ENCODE results near the gene PRRT4. TPM values are rescaled to one million over a fixed set of nuclear protein-coding genes. Genes with fewer than 3 reads are reported as not detected.

Gene PRRT4
- total and polyA plus RNA-seq, 2 experiments from 2014 or later, result 0.55 to 0.56 TPM

GRCh38 chr7:128370491-128370890 lies 9.0 kb upstream of the PRRT4 start:
- Histone ChIP-seq H3K79me2 (replicated peaks; ENCODE audit: insufficient read depth) (no peaks in the 10 kb centered on the region), H3K4me1 (ENCODE audit: insufficient read depth) (no peaks in the 10 kb centered on the region), H3K36me3 (ENCODE audit: insufficient read depth) (no peaks in the 10 kb centered on the region), H2AFZ (no peak overlapping the region), H3K4me2 (no peak overlapping the region), H3K4me3 (no peak overlapping the region), H3F3A (replicated peaks; ENCODE audit: low read depth) (no peaks in the 10 kb centered on the region), H3K27ac (ENCODE audit: low read depth) (no peak overlapping the region), H4K20me1 (replicated peaks; ENCODE audit: insufficient read depth) (no peaks in the 10 kb centered on the region), H3K27me3 (ENCODE audit: insufficient read depth) (peaks cover 31% of the 10 kb centered on the region), H3K9me2 (ENCODE audit: insufficient read depth) (no peaks in the 10 kb centered on the region)
- Mint-ChIP-seq H3K36me3 (ENCODE audit: low read depth) (no peaks in the 10 kb centered on the region; the same call in 2 of the 3 replicates), H3K4me1 (no peaks in the 10 kb centered on the region), H3K9me3 (no peaks in the 10 kb centered on the region), H3K4me3 (no peak overlapping the region), H3K27me3 (ENCODE audit: insufficient read depth, low read depth, poor library complexity) (peaks cover 7% of the 10 kb centered on the region), H3K27ac (no peak overlapping the region)
- TF ChIP-seq, protein P1, sequence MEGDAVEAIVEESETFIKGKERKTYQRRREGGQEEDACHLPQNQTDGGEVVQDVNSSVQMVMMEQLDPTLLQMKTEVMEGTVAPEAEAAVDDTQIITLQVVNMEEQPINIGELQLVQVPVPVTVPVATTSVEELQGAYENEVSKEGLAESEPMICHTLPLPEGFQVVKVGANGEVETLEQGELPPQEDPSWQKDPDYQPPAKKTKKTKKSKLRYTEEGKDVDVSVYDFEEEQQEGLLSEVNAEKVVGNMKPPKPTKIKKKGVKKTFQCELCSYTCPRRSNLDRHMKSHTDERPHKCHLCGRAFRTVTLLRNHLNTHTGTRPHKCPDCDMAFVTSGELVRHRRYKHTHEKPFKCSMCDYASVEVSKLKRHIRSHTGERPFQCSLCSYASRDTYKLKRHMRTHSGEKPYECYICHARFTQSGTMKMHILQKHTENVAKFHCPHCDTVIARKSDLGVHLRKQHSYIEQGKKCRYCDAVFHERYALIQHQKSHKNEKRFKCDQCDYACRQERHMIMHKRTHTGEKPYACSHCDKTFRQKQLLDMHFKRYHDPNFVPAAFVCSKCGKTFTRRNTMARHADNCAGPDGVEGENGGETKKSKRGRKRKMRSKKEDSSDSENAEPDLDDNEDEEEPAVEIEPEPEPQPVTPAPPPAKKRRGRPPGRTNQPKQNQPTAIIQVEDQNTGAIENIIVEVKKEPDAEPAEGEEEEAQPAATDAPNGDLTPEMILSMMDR (conservative IDR thresholded peaks at IDR 0.05; ENCODE audit: low read depth in 2 of 2), result no peak
- TF ChIP-seq ZNF331 (CRISPR knock-in tag; IDR thresholded peaks at IDR 0.05; ENCODE audit: low read depth) (no peak), ZNF114 (CRISPR knock-in tag; IDR thresholded peaks at IDR 0.05) (no peak), JUNB (IDR thresholded peaks at IDR 0.05; ENCODE audit: unreplicated experiment) (no peak), CREB1 (CRISPR knock-in tag; IDR thresholded peaks at IDR 0.05; ENCODE audit: low read depth) (no peak), EZH2 (IDR thresholded peaks at IDR 0.05; ENCODE audit: low read depth, unreplicated experiment) (no peak), EZH2phosphoT487 (IDR thresholded peaks at IDR 0.05; ENCODE audit: unreplicated experiment) (no peak), REST (IDR thresholded peaks at IDR 0.05; ENCODE audit: unreplicated experiment) (no peak), NANOG (IDR thresholded peaks at IDR 0.05; ENCODE audit: borderline replicate concordance) (no peak), STAT1 (IDR thresholded peaks at IDR 0.05; ENCODE audit: unreplicated experiment) (no peak), POLR2AphosphoS5 (IDR thresholded peaks at IDR 0.05; ENCODE audit: low read depth) (no peak)
- TF ChIP-seq, protein P2, sequence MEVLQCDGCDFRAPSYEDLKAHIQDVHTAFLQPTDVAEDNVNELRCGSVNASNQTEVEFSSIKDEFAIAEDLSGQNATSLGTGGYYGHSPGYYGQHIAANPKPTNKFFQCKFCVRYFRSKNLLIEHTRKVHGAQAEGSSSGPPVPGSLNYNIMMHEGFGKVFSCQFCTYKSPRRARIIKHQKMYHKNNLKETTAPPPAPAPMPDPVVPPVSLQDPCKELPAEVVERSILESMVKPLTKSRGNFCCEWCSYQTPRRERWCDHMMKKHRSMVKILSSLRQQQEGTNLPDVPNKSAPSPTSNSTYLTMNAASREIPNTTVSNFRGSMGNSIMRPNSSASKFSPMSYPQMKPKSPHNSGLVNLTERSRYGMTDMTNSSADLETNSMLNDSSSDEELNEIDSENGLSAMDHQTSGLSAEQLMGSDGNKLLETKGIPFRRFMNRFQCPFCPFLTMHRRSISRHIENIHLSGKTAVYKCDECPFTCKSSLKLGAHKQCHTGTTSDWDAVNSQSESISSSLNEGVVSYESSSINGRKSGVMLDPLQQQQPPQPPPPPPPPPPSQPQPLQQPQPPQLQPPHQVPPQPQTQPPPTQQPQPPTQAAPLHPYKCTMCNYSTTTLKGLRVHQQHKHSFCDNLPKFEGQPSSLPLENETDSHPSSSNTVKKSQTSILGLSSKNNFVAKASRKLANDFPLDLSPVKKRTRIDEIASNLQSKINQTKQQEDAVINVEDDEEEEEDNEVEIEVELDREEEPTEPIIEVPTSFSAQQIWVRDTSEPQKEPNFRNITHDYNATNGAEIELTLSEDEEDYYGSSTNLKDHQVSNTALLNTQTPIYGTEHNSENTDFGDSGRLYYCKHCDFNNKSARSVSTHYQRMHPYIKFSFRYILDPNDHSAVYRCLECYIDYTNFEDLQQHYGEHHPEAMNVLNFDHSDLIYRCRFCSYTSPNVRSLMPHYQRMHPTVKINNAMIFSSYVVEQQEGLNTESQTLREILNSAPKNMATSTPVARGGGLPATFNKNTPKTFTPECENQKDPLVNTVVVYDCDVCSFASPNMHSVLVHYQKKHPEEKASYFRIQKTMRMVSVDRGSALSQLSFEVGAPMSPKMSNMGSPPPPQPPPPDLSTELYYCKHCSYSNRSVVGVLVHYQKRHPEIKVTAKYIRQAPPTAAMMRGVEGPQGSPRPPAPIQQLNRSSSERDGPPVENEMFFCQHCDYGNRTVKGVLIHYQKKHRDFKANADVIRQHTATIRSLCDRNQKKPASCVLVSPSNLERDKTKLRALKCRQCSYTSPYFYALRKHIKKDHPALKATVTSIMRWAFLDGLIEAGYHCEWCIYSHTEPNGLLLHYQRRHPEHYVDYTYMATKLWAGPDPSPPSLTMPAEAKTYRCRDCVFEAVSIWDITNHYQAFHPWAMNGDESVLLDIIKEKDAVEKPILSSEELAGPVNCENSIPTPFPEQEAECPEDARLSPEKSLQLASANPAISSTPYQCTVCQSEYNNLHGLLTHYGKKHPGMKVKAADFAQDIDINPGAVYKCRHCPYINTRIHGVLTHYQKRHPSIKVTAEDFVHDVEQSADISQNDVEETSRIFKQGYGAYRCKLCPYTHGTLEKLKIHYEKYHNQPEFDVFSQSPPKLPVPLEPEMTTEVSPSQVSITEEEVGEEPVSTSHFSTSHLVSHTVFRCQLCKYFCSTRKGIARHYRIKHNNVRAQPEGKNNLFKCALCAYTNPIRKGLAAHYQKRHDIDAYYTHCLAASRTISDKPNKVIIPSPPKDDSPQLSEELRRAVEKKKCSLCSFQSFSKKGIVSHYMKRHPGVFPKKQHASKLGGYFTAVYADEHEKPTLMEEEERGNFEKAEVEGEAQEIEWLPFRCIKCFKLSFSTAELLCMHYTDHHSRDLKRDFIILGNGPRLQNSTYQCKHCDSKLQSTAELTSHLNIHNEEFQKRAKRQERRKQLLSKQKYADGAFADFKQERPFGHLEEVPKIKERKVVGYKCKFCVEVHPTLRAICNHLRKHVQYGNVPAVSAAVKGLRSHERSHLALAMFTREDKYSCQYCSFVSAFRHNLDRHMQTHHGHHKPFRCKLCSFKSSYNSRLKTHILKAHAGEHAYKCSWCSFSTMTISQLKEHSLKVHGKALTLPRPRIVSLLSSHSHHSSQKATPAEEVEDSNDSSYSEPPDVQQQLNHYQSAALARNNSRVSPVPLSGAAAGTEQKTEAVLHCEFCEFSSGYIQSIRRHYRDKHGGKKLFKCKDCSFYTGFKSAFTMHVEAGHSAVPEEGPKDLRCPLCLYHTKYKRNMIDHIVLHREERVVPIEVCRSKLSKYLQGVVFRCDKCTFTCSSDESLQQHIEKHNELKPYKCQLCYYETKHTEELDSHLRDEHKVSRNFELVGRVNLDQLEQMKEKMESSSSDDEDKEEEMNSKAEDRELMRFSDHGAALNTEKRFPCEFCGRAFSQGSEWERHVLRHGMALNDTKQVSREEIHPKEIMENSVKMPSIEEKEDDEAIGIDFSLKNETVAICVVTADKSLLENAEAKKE (CRISPR knock-in tag; IDR thresholded peaks at IDR 0.05), result no peak
- TF ChIP-seq, protein P3, sequence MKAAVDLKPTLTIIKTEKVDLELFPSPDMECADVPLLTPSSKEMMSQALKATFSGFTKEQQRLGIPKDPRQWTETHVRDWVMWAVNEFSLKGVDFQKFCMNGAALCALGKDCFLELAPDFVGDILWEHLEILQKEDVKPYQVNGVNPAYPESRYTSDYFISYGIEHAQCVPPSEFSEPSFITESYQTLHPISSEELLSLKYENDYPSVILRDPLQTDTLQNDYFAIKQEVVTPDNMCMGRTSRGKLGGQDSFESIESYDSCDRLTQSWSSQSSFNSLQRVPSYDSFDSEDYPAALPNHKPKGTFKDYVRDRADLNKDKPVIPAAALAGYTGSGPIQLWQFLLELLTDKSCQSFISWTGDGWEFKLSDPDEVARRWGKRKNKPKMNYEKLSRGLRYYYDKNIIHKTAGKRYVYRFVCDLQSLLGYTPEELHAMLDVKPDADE (IDR thresholded peaks at IDR 0.05), result no peak
- ATAC-seq (no peak), DNase-seq (ENCODE audit: low spot score) (no peak)
